ENCODE results near the gene MAP3K12.
"Not testable (repeated sequence)": the region's sequence is repeated elsewhere in the genome, so short reads cannot be mapped to it uniquely, and the experiment has no call there.

The MAP3K12 gene

GRCh38 chr12:53441040-53441833, 58.0 kb downstream of the MAP3K12 start, which contains the start of gene PRR13:
Gene PRR13 (plus strand): TSS chr12:53441734. CDS start chr12:53442715, 981 bp downstream.
- peak; percentile 100 for DNase-seq (ENCODE audit: low spot score)

- DNase-seq (ENCODE audit: low spot score) = not testable (repeated sequence)
These were observed 59.7 kb downstream of the MAP3K12 start for GRCh38 chr12:53439582-53439981.

DNA sequence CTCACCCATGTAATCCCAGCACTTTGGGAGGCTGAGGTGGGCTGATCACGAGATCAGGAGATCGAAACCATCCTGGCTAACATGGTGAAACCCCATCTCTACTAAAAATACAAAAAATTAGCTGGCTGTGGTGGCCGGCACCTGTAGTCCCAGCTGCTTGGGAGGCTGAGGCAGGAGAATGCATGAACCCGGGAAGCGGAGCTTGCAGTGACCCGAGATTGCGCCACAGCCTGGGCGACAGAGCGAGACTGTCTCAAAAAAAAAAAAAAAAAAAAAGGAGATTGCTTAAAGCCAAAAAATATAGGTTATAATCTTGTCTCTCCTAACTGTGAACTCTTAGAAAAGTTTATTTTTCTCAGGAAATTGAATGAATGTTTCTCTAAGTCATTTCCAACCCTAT, 63.9 kb downstream of the MAP3K12 start:
- DNase-seq (ENCODE audit: low spot score) = not testable (repeated sequence)

- DNase-seq (ENCODE audit: low spot score) = no peak
These were observed 68.1 kb downstream of the MAP3K12 start for GRCh38 chr12:53431187-53431586.

DNA sequence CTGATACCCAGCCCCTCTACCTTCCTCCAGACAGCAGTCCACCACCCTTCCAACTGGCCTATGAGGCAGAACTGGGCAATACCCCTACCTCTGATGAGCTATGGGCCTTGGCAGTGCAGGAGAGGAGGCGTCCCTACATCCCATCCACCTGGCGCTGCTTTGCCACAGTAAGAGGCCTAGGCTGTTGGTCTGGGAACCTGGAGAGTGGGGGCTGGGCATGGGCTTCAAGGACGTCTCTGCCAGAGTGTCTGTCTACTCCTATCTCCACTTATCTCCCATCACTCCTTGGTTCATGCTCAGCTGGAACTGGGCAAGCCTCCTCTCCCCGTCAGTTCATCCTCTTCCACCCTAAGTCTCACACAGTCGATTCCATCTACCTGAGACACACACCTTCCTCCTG, 69.1 kb downstream of the MAP3K12 start:
- DNase-seq (ENCODE audit: low spot score) = no peak

Data from CD4-positive, alpha-beta T cell treated with Interleukin-6 at 100 ng/mL for 8 hours (primary cell).